Breast epithelium (tissue), 3 donors: ENCODE data around the gene TLNRD1.

Source experiments
- CTCF ChIP-seq, 3 donors: fragments of 450-650 bp; IDR thresholded peaks; one replicate each; pipeline ENCODE4 v1.5.1; 2016 to 2017; ENCODE audit warnings: antibody characterized with exemption in 3 of 3, mild to moderate bottlenecking in 3 of 3, moderate library complexity in 3 of 3
- POLR2A ChIP-seq: fragments of 450-650 bp; IDR thresholded peaks from one replicate; pipeline ENCODE4 v1.6.1; 2016; ENCODE audit warnings: antibody characterized with exemption, mild to moderate bottlenecking, moderate library complexity

- no peak for TF ChIP-seq POLR2A
- TF ChIP-seq CTCF (IDR thresholded peaks at IDR 0.05) = no peak
These were observed 42.7 kb upstream of the TLNRD1 start for GRCh38 chr15:80957976-80958375.
